Bronchial epithelial cell (primary cell): ENCODE measurements around the gene CRYGD. TPM values are rescaled to one million over a fixed set of nuclear protein-coding genes. Genes with fewer than 3 reads are reported as not detected.
A peak's percentile ranks its signal among the peaks of the same experiment; 100 is the strongest.

ENCODE experiments used
- DNase-seq: peaks from one replicate; pipeline ENCODE4 v3.0.0-alpha.2; 2010; ENCODE audit warnings: low read depth
- FAIRE-seq: peaks from 2 replicates; lab custom pipeline; 2011; peaks lifted over from hg19 to GRCh38; lab: Jason Lieb, UNC
- H3K27me3 ChIP-seq: 2 replicates; pipeline ENCODE4 v1.5.1; 2011; ENCODE audit warnings: low read length; ENCODE audit not compliant: control insufficient read depth, insufficient read depth
- H3K36me3 ChIP-seq: 2 replicates; pipeline ENCODE4 v1.5.1; 2011; ENCODE audit warnings: low read length; ENCODE audit not compliant: control insufficient read depth, insufficient read depth
- H3K4me3 ChIP-seq: 2 replicates; pipeline ENCODE4 v1.5.1; 2011; ENCODE audit warnings: mild to moderate bottlenecking, low read depth, low read length, control low read depth
- CTCF ChIP-seq: IDR thresholded peaks from 2 replicates; pipeline ENCODE4 v1.5.1; 2011; ENCODE audit warnings: mild to moderate bottlenecking, moderate library complexity, low read length, control low read depth, inconsistent platforms; ENCODE audit not compliant: insufficient read depth, severe bottlenecking
- total RNA-seq: library from RNA; depleted of rRNA; stranded (reverse); fragments of >200 nt; gene quantifications from 2 replicates; pipeline ENCODE4 v1.2.1, GENCODE V29; 2014

Gene CRYGD
- total RNA-seq, 1 donor from 2014 or later = not detected

GRCh38 chr2:208097313-208097712 lies 27.0 kb downstream of the CRYGD start:
- FAIRE-seq = no peak

GRCh38 chr2:208096080-208096479 lies 28.2 kb downstream of the CRYGD start:
- DNase-seq (no peak), FAIRE-seq (no peak)
- Histone ChIP-seq H3K4me3 (no peak overlapping the region), H3K27me3 (no peaks in the 10 kb centered on the region), H3K36me3 (no peaks in the 10 kb centered on the region)
- no peak for TF ChIP-seq CTCF

More at GRCh38 chr2:208097313-208097712, 27.0 kb downstream of the CRYGD start:
- Histone ChIP-seq H3K36me3 (no peaks in the 10 kb centered on the region), H3K4me3 (no peak overlapping the region), H3K27me3 (no peaks in the 10 kb centered on the region)
- no peak for DNase-seq
- no peak for TF ChIP-seq CTCF

GRCh38 chr2:208093128-208093527 lies 31.2 kb downstream of the CRYGD start:
- Histone ChIP-seq H3K4me3 (no peak overlapping the region), H3K36me3 (no peaks in the 10 kb centered on the region), H3K27me3 (no peaks in the 10 kb centered on the region)
- FAIRE-seq = no peak
- TF ChIP-seq CTCF = no peak
- no peak for DNase-seq

- FAIRE-seq = no peak
- H3K36me3 ChIP-seq = no peaks in the 10 kb centered on the region
- TF ChIP-seq CTCF = no peak
- no peak overlapping the region for H3K4me3 ChIP-seq
- no peaks in the 10 kb centered on the region for H3K27me3 ChIP-seq
- DNase-seq = no peak
Observed at GRCh38 chr2:208092093-208092832, 32.1 kb downstream of the CRYGD start.

- TF ChIP-seq CTCF = no peak
- H3K36me3 ChIP-seq = no peaks in the 10 kb centered on the region
- no peak overlapping the region for H3K4me3 ChIP-seq
- no peak for DNase-seq
- FAIRE-seq = no peak
- H3K27me3 ChIP-seq = no peaks in the 10 kb centered on the region
Observed at GRCh38 chr2:208090420-208090819, 33.9 kb downstream of the CRYGD start.

GRCh38 chr2:208086029-208086428 lies 38.3 kb downstream of the CRYGD start:
- no peak for TF ChIP-seq CTCF
- no peak for FAIRE-seq
- H3K27me3 ChIP-seq = no peaks in the 10 kb centered on the region
- no peak overlapping the region for H3K4me3 ChIP-seq
- H3K36me3 ChIP-seq = no peaks in the 10 kb centered on the region
- DNase-seq = peak; percentile 23
